ENCODE measurements around the gene OPA1.

- TF ChIP-seq CTCF (IDR thresholded peaks at IDR 0.05; ENCODE audit: control extremely low read depth in 1 of 3, insufficient read depth in 1 of 3, low read depth in 1 of 3, low read length in 3 of 3) (no peak), CEBPB (IDR thresholded peaks at IDR 0.05; ENCODE audit: low read depth, low read length) (no peak), SRF (IDR thresholded peaks at IDR 0.05; ENCODE audit: low read depth, low read length) (no peak), RAD21 (IDR thresholded peaks at IDR 0.05 in 1 of 2, conservative IDR thresholded peaks at IDR 0.05 in 1 of 2; ENCODE audit: low read depth in 2 of 2, low read length in 2 of 2) (no peak), PHF8 (conservative IDR thresholded peaks at IDR 0.05; ENCODE audit: low read depth, low read length) (no peak), TEAD4 (IDR thresholded peaks at IDR 0.05; ENCODE audit: low read depth, low read length) (no peak), USF2 (IDR thresholded peaks at IDR 0.05; ENCODE audit: low read length) (no peak)
Measured at GRCh38 chr3:193730511-193730910, 137.5 kb downstream of the OPA1 start.

Measured in H1 (cell line).